Activated CD8-positive, alpha-beta memory T cell treated with anti-CD3 and anti-CD28 coated beads, Interleukin-2, amount 50 U/mL, for 24 hours (primary cell): ENCODE measurements around the gene DYNC1LI1.
"Not testable (repeated sequence)": the region's sequence is repeated elsewhere in the genome, so short reads cannot be mapped to it uniquely, and the experiment has no call there.

Source experiments
- DNase-seq: peaks from one replicate; pipeline ENCODE4 v3.0.0-alpha.2; 2020; ENCODE audit errors: extremely low read depth

Gene DYNC1LI1

GRCh38 chr3:32583708-32584107 is 13.1 kb upstream of the DYNC1LI1 start:
- no peak for DNase-seq

GRCh38 chr3:32578669-32579068 is 8.0 kb upstream of the DYNC1LI1 start:
- DNase-seq, result not testable (repeated sequence)

GRCh38 chr3:32577581-32578556 is 7.2 kb upstream of the DYNC1LI1 start:
- DNase-seq, result no peak

- no peak for DNase-seq
These were observed 6.5 kb upstream of the DYNC1LI1 start for GRCh38 chr3:32577174-32577573.

GRCh38 chr3:32575451-32576113 is 4.9 kb upstream of the DYNC1LI1 start:
- DNase-seq, result no peak

GRCh38 chr3:32571192-32571485 is 481 bp upstream of the DYNC1LI1 start:
- no peak for DNase-seq

GRCh38 chr3:32569540-32570420 is 878 bp downstream of the DYNC1LI1 start:
- no peak for DNase-seq

- no peak for DNase-seq
These were observed 1.7 kb downstream of the DYNC1LI1 start for GRCh38 chr3:32568953-32569352.

- DNase-seq, result no peak
These were observed 6.5 kb downstream of the DYNC1LI1 start for GRCh38 chr3:32564195-32564594.

GRCh38 chr3:32562640-32563039 is 8.0 kb downstream of the DYNC1LI1 start:
- no peak for DNase-seq

- DNase-seq, result no peak
These were observed 12.9 kb downstream of the DYNC1LI1 start for GRCh38 chr3:32557640-32558352.

GRCh38 chr3:32556332-32556731 is 14.3 kb downstream of the DYNC1LI1 start:
- no peak for DNase-seq

GRCh38 chr3:32553973-32554372 is 16.7 kb downstream of the DYNC1LI1 start:
- no peak for DNase-seq

- no peak for DNase-seq
These were observed 17.2 kb downstream of the DYNC1LI1 start for GRCh38 chr3:32553459-32553858.

- DNase-seq, result no peak
These were observed 18.6 kb downstream of the DYNC1LI1 start for GRCh38 chr3:32552013-32552412.

GRCh38 chr3:32551496-32551895 is 19.2 kb downstream of the DYNC1LI1 start:
- no peak for DNase-seq

GRCh38 chr3:32551087-32551486 is 19.6 kb downstream of the DYNC1LI1 start:
- DNase-seq, result no peak

- no peak for DNase-seq
These were observed 25.4 kb downstream of the DYNC1LI1 start for GRCh38 chr3:32545305-32545704.

- no peak for DNase-seq
These were observed 25.8 kb downstream of the DYNC1LI1 start for GRCh38 chr3:32544894-32545293.

GRCh38 chr3:32542807-32543206 is 27.9 kb downstream of the DYNC1LI1 start:
- no peak for DNase-seq

- DNase-seq, result no peak
These were observed 29.8 kb downstream of the DYNC1LI1 start for GRCh38 chr3:32540899-32541298.

GRCh38 chr3:32532434-32532833 is 38.2 kb downstream of the DYNC1LI1 start:
- no peak for DNase-seq
